ENCODE measurements around the gene RNF224. TPM values are rescaled to one million over a fixed set of nuclear protein-coding genes. Genes with fewer than 3 reads are reported as not detected.

RNF224 gene
- total and polyA plus RNA-seq, 2 of the 13 experiments (the other 11 are each of a cell fraction or from before 2014, with no cell fraction given): 0.09 TPM; not detected in 1

DNA sequence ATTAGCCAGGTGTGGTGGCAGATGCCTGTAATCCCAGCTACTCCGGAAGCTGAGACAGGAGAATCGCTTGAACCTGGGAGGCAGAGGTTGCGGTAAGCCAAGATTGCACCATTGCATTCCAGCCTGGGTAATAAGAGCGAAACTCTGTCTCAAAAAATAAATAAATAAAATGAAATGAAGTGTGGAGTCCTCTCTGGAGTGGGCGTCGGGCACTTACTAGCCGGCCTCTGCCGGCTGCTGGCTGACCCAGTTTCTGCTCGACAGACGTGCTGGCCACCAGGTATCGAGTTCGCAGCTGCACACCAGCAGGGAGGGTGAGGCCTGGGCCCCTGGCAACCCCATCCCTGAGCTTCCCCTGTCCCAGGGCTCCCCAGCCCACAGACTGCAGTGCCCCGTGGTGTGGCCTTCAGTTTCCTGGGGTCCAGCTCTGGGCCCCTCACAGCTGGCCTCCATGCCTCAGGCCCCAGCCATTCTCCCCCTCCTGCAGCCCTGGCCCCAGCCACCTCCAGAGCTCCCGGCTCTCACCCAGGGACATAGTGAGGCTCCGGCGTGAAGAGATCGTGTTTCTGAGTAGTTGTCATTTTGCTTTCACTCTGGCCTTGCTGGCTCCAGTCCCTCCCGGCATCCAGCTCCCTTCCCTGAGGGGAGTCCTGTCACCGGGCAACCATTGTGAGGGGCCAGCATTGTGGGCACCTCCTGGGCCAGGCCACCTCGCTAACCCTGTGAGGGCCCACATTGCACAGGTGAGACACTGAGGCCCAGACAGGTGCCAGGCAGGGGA, 20.0 kb downstream of the RNF224 start (continued):
- no peak for TF ChIP-seq ISX (CRISPR knock-in tag; conservative IDR thresholded peaks at IDR 0.05)
- TF ChIP-seq SNAPC2 (CRISPR knock-in tag; IDR thresholded peaks at IDR 0.05): no peak
- TF ChIP-seq TCF12 (IDR thresholded peaks at IDR 0.05): no peak
- TF ChIP-seq TCF12 (CRISPR knock-in tag; IDR thresholded peaks at IDR 0.05): 0 out of 2 replicates have a peak, but pooled peaks have one; percentile 45
- TF ChIP-seq ZNF496 (CRISPR knock-in tag; IDR thresholded peaks at IDR 0.05; ENCODE audit: insufficient replicate concordance): no peak
- TF ChIP-seq ZNF607 (CRISPR knock-in tag; IDR thresholded peaks at IDR 0.05; ENCODE audit: borderline replicate concordance): no peak
- TF ChIP-seq CBX5 (CRISPR knock-in tag; IDR thresholded peaks at IDR 0.05; ENCODE audit: borderline replicate concordance): 0 out of 2 replicates have a peak, but pooled peaks have one; percentile 4
- TF ChIP-seq ATAD3A (CRISPR knock-in tag; IDR thresholded peaks at IDR 0.05): no peak
- no peak for TF ChIP-seq HHEX (CRISPR knock-in tag; IDR thresholded peaks at IDR 0.05)
- TF ChIP-seq, protein P1, sequence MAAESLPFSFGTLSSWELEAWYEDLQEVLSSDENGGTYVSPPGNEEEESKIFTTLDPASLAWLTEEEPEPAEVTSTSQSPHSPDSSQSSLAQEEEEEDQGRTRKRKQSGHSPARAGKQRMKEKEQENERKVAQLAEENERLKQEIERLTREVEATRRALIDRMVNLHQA (CRISPR knock-in tag; IDR thresholded peaks at IDR 0.05): no peak
- TF ChIP-seq, protein P2, sequence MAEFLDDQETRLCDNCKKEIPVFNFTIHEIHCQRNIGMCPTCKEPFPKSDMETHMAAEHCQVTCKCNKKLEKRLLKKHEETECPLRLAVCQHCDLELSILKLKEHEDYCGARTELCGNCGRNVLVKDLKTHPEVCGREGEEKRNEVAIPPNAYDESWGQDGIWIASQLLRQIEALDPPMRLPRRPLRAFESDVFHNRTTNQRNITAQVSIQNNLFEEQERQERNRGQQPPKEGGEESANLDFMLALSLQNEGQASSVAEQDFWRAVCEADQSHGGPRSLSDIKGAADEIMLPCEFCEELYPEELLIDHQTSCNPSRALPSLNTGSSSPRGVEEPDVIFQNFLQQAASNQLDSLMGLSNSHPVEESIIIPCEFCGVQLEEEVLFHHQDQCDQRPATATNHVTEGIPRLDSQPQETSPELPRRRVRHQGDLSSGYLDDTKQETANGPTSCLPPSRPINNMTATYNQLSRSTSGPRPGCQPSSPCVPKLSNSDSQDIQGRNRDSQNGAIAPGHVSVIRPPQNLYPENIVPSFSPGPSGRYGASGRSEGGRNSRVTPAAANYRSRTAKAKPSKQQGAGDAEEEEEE (CRISPR knock-in tag; IDR thresholded peaks at IDR 0.05; ENCODE audit: borderline replicate concordance): no peak
- 0 out of 2 replicates have a peak, but pooled peaks have one; percentile 14 for TF ChIP-seq MYC (CRISPR knock-in tag; IDR thresholded peaks at IDR 0.05; ENCODE audit: borderline replicate concordance)
- TF ChIP-seq HDAC6 (IDR thresholded peaks at IDR 0.05; ENCODE audit: low read depth, low read length): no peak
- no peak for TF ChIP-seq ZNF296 (CRISPR knock-in tag; conservative IDR thresholded peaks at IDR 0.05)
- TF ChIP-seq ETV5 (CRISPR knock-in tag; IDR thresholded peaks at IDR 0.05; ENCODE audit: borderline replicate concordance): peak; percentile 43; the same call in 1 of the 2 replicates
- no peak for TF ChIP-seq ZNF224 (CRISPR knock-in tag; IDR thresholded peaks at IDR 0.05)
- TF ChIP-seq, protein P3, sequence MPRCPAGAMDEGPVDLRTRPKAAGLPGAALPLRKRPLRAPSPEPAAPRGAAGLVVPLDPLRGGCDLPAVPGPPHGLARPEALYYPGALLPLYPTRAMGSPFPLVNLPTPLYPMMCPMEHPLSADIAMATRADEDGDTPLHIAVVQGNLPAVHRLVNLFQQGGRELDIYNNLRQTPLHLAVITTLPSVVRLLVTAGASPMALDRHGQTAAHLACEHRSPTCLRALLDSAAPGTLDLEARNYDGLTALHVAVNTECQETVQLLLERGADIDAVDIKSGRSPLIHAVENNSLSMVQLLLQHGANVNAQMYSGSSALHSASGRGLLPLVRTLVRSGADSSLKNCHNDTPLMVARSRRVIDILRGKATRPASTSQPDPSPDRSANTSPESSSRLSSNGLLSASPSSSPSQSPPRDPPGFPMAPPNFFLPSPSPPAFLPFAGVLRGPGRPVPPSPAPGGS (CRISPR knock-in tag; IDR thresholded peaks at IDR 0.05): no peak
- no peak for TF ChIP-seq ZNF337 (CRISPR knock-in tag; IDR thresholded peaks at IDR 0.05; ENCODE audit: borderline replicate concordance, low read depth)
- TF ChIP-seq CEBPG (CRISPR knock-in tag; IDR thresholded peaks at IDR 0.05): 0 out of 2 replicates have a peak, but pooled peaks have one; percentile 26
- no peak for TF ChIP-seq PCBP2 (optimal IDR thresholded peaks at IDR 0.05; ENCODE audit: low read depth, low read length, poor library complexity, severe bottlenecking)
- no peak for TF ChIP-seq POLR2G (IDR thresholded peaks at IDR 0.05; ENCODE audit: low read depth, low read length)
- TF ChIP-seq EZH2 (conservative IDR thresholded peaks at IDR 0.05; ENCODE audit: low read depth, low read length): no peak
- TF ChIP-seq, protein P4, sequence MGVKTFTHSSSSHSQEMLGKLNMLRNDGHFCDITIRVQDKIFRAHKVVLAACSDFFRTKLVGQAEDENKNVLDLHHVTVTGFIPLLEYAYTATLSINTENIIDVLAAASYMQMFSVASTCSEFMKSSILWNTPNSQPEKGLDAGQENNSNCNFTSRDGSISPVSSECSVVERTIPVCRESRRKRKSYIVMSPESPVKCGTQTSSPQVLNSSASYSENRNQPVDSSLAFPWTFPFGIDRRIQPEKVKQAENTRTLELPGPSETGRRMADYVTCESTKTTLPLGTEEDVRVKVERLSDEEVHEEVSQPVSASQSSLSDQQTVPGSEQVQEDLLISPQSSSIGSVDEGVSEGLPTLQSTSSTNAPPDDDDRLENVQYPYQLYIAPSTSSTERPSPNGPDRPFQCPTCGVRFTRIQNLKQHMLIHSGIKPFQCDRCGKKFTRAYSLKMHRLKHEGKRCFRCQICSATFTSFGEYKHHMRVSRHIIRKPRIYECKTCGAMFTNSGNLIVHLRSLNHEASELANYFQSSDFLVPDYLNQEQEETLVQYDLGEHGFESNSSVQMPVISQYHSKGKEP (CRISPR knock-in tag; IDR thresholded peaks at IDR 0.05): no peak
